OCI-LY7 (cell line): ENCODE measurements around the gene POLRMT. TPM values are rescaled to one million over a fixed set of nuclear protein-coding genes. Genes with fewer than 3 reads are reported as not detected.

Experiments
- BruUV-seq: library from RNA; stranded (reverse); fragments of 400-500 nt; replicated peaks from 2 replicates; lab custom pipeline; 2021; lab: Mats Ljungman, UMichigan
- CTCF ChIA-PET: fragments of 300-600 bp; sonication (Branson Sonifier 250); formaldehyde crosslinking; loops from one replicate; lab custom pipeline; 2022; ENCODE audit warnings: antibody characterized with exemption; ENCODE audit not compliant: unreplicated experiment; lab: Charles Lee
- POLR2A ChIA-PET: fragments of 300-600 bp; sonication (Branson Sonifier 250); formaldehyde crosslinking; loops from one replicate; lab custom pipeline; 2022; ENCODE audit warnings: antibody characterized with exemption; lab: Charles Lee
- DNase-seq: peaks from one replicate; pipeline ENCODE4 v3.0.0-alpha.2; 2015; ENCODE audit warnings: low spot score
- H2AFZ ChIP-seq: fragments of 200-600 bp; sonication (generic), shearing (Covaris generic); 2 replicates; pipeline ENCODE4 v1.6.1; 2014; ENCODE audit warnings: mild to moderate bottlenecking, antibody characterized with exemption, low read length, moderate library complexity
- H3K27ac ChIP-seq: fragments of 200-600 bp; sonication (generic); 2 replicates; pipeline ENCODE4 v1.5.1; 2014; ENCODE audit warnings: mixed run types, low read depth, mild to moderate bottlenecking, moderate library complexity, low read length, inconsistent platforms; ENCODE audit not compliant: poor library complexity, severe bottlenecking
- H3K36me3 ChIP-seq: fragments of 200-600 bp; sonication (generic); 2 replicates; pipeline ENCODE4 v1.6.1; 2014; ENCODE audit warnings: mild to moderate bottlenecking, antibody characterized with exemption, low read length, moderate library complexity, mixed read lengths; ENCODE audit not compliant: insufficient read depth
- H3K4me1 ChIP-seq: fragments of 200-600 bp; sonication (generic); 2 replicates; pipeline ENCODE4 v1.5.1; 2014; ENCODE audit warnings: mild to moderate bottlenecking, low read length; ENCODE audit not compliant: insufficient read depth, poor library complexity, severe bottlenecking
- H3K4me2 ChIP-seq: fragments of 200-600 bp; sonication (generic); 2 replicates; pipeline ENCODE4 v1.6.1; 2014; ENCODE audit warnings: mild to moderate bottlenecking, low read length
- H3K4me3 ChIP-seq: fragments of 200-600 bp; sonication (generic); 2 replicates; pipeline ENCODE4 v1.5.1; 2014; ENCODE audit warnings: mild to moderate bottlenecking, low read depth, low read length; ENCODE audit not compliant: poor library complexity, severe bottlenecking
- H3K79me2 ChIP-seq: fragments of 200-600 bp; sonication (generic); 2 replicates; pipeline ENCODE4 v1.6.1; 2016; ENCODE audit warnings: low read depth, mild to moderate bottlenecking, low read length, moderate library complexity, mixed read lengths; ENCODE audit not compliant: insufficient read depth
- H3K9me2 ChIP-seq: fragments of 200-600 bp; sonication (generic); 2 replicates; pipeline ENCODE4 v1.6.1; 2016; ENCODE audit warnings: mild to moderate bottlenecking, low read length, mixed read lengths; ENCODE audit not compliant: insufficient read depth
- H3K9me3 ChIP-seq: fragments of 200-600 bp; sonication (generic); 2 replicates; pipeline ENCODE4 v1.6.1; 2014; ENCODE audit warnings: mild to moderate bottlenecking, mixed run types, low read length, mixed read lengths
- H4K20me1 ChIP-seq: fragments of 200-600 bp; sonication (generic); 2 replicates; pipeline ENCODE4 v1.6.1; 2014; ENCODE audit warnings: mild to moderate bottlenecking, antibody characterized with exemption, low read length, moderate library complexity, mixed read lengths; ENCODE audit not compliant: insufficient read depth
- CTCF ChIP-seq: fragments of 200-600 bp; sonication (generic); conservative IDR thresholded peaks from 2 replicates; pipeline ENCODE4 v1.5.1; 2014; ENCODE audit warnings: mild to moderate bottlenecking, antibody characterized with exemption, low read length, moderate library complexity, mixed read lengths
- EZH2phosphoT487 ChIP-seq: fragments of 200-600 bp; sonication (generic); IDR thresholded peaks from 2 replicates; pipeline ENCODE4 v1.6.1; 2018; ENCODE audit warnings: low read depth, borderline replicate concordance, mild to moderate bottlenecking, mixed run types, antibody characterized with exemption, low read length, moderate library complexity, mixed read lengths
- intact Hi-C: fragments of 100-400 bp; cut with micrococcal nuclease; formaldehyde crosslinking; loops from one replicate; pipeline ENCODE4 v1.10.0; 2022; ENCODE audit not compliant: unreplicated experiment
- total RNA-seq, 2 experiments: library from RNA; depleted of rRNA in 1 of 2; stranded (reverse); fragments of >200 nt in 1 of 2; shearing (Covaris generic) in 1 of 2; gene quantifications; 2 replicates each; pipeline ENCODE4 v1.2.3, GENCODE V29; 2014 to 2022

POLRMT gene
- total RNA-seq, 2 experiments from 2014 or later, result 65.5 to 74.6 TPM

DNA sequence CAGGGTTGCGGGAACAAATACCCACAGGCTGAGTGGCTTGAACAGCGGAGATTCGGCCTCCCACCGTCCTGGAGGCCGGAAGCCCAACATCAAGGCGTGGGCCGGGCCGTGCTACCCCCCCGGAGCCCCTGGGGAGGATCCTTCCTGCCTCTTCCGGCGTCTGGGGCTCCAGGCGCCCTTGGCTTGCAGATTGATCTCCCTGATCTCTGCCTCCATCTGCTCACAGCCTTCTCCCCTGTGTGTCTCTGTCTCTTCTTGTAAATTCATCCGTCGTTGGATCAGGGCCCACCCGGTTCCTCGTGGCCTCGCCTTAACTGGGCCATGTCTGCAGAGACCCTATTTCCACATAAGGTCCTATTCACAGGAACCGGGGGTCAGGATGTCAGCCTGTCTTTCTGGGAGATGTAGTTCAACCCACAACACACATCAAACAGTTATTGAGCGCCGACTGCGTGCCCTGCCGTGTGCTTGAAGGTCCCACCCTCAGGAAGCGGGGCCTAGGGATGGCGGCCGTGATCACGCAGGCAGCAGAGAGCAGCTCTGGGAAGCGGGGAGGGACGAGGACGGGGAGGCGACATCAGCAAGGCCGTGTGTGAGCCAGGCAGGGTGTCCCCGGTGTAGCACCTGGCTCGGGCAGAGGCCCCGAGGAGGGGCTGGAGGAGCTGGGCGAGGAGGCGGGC is 22.4 kb downstream of the POLRMT start:
- BruUV-seq, result no TSS peak
- Histone ChIP-seq H2AFZ (peak overlapping the region; percentile 84), H3K4me1 (peaks cover 22% of the 10 kb centered on the region), H3K9me3 (no peaks in the 10 kb centered on the region), H3K4me2 (peak overlapping the region; percentile 70), H3K36me3 (peaks cover 25% of the 10 kb centered on the region), H4K20me1 (no peaks in the 10 kb centered on the region), H3K9me2 (no peaks in the 10 kb centered on the region), H3K27ac (peak overlapping the region; percentile 70), H3K4me3 (peak overlapping the region; percentile 66), H3K79me2 (no peaks in the 10 kb centered on the region)
- intact Hi-C loops, result no loop called here
- TF ChIP-seq CTCF (no peak), EZH2phosphoT487 (no peak)
- peak; percentile 80 for DNase-seq
- CTCF ChIA-PET, result interaction anchor here (0.6 kb wide), 1 partner anchor 25 kb away, joined by 3 read pairs; no protein-coding TSS in a partner anchor
- POLR2A ChIA-PET, result no interaction called here

DNA sequence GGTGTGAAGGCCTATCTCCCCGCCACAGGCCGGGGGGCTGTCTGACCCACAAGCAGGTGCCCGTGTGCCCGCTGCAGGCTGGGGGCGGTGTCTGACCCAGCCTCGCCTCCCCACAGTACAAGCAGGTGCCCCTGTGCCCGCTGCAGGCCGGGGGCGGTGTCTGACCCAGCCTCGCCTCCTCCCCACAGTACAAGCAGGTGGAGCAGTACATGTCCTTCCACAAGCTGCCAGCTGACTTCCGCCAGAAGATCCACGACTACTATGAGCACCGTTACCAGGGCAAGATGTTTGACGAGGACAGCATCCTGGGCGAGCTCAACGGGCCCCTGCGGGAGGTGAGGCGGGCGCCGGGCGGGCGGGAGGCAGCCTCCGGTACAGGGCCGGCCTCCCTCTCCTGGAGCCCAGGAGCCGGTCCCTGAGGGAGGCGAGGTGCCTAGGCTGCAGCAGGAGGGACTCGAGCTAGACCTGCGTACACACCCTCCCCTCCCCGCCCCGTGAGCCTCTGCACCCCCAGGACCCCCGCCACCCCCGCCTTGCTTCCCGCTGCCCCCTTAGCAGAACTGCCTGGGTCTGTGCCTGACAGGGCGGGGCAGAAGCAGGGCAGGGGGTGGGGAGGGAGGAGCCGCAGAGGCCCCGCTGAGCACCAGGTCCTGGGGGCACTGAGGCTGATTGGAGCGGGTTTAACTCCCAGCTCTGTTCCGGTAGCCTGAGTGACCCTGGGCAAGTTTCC is 23.1 kb downstream of the POLRMT start:
- H3K9me3 ChIP-seq, result no peaks in the 10 kb centered on the region
- no TSS peak for BruUV-seq
- peak overlapping the region; percentile 70 for H3K4me2 ChIP-seq
- intact Hi-C loops, result no loop called here
- H3K4me1 ChIP-seq, result peaks cover 22% of the 10 kb centered on the region
- peaks cover 25% of the 10 kb centered on the region for H3K36me3 ChIP-seq
- peak; percentile 79 for DNase-seq
- no peaks in the 10 kb centered on the region for H3K9me2 ChIP-seq
- no peak for TF ChIP-seq EZH2phosphoT487
- peak; percentile 14; the same call in 1 of the 2 replicates for TF ChIP-seq CTCF
- POLR2A ChIA-PET, result no interaction called here
- H4K20me1 ChIP-seq, result no peaks in the 10 kb centered on the region
- peak overlapping the region; percentile 66 for H3K4me3 ChIP-seq
- no peaks in the 10 kb centered on the region for H3K79me2 ChIP-seq
- peak overlapping the region; percentile 70 for H3K27ac ChIP-seq
- CTCF ChIA-PET, result no interaction called here
- H2AFZ ChIP-seq, result peak overlapping the region; percentile 84

GRCh38 chr19:609004-609346 is 24.4 kb downstream of the POLRMT start:
- BruUV-seq, result no TSS peak
- Histone ChIP-seq H3K4me1 (peaks cover 27% of the 10 kb centered on the region), H3K9me2 (no peaks in the 10 kb centered on the region), H2AFZ (no peak overlapping the region), H3K36me3 (peaks cover 14% of the 10 kb centered on the region), H4K20me1 (no peaks in the 10 kb centered on the region), H3K4me2 (no peak overlapping the region), H3K4me3 (no peak overlapping the region), H3K27ac (no peak overlapping the region), H3K9me3 (no peaks in the 10 kb centered on the region), H3K79me2 (no peaks in the 10 kb centered on the region)
- POLR2A ChIA-PET, result no interaction called here
- CTCF ChIA-PET, result no interaction called here
- no peak for TF ChIP-seq EZH2phosphoT487
- intact Hi-C loops, result no loop called here
- DNase-seq, result no peak
